Measurements from ENCODE around the gene SRA1. TPM values are rescaled to one million over a fixed set of nuclear protein-coding genes. Genes with fewer than 3 reads are reported as not detected.

SRA1 gene
- total RNA-seq, 4 donors from 2014 or later = 22.7 to 43.7 (median 35.7) TPM

- DNase-seq = no peak
- Histone ChIP-seq H3K36me3 (no peaks in the 10 kb centered on the region), H3K9me3 (no peaks in the 10 kb centered on the region), H3K4me3 (replicated peaks in 1 of 3) (no peak overlapping the region), H3K27ac (no peak overlapping the region), H3K27me3 (no peaks in the 10 kb centered on the region), H3K4me1 (peaks cover under 1 to 2% of the 10 kb centered on the region in 2 donors)
- WGBS, 2 donors = 83 to 87% methylated on average over 4 of the region's 4 CpGs
- TF ChIP-seq, protein P1, sequence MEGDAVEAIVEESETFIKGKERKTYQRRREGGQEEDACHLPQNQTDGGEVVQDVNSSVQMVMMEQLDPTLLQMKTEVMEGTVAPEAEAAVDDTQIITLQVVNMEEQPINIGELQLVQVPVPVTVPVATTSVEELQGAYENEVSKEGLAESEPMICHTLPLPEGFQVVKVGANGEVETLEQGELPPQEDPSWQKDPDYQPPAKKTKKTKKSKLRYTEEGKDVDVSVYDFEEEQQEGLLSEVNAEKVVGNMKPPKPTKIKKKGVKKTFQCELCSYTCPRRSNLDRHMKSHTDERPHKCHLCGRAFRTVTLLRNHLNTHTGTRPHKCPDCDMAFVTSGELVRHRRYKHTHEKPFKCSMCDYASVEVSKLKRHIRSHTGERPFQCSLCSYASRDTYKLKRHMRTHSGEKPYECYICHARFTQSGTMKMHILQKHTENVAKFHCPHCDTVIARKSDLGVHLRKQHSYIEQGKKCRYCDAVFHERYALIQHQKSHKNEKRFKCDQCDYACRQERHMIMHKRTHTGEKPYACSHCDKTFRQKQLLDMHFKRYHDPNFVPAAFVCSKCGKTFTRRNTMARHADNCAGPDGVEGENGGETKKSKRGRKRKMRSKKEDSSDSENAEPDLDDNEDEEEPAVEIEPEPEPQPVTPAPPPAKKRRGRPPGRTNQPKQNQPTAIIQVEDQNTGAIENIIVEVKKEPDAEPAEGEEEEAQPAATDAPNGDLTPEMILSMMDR (IDR thresholded peaks at IDR 0.05) = no peak
- TF ChIP-seq POLR2A (IDR thresholded peaks at IDR 0.05) = no peak
- intact Hi-C loops (cut with DNase I) = no loop called here
Observed at GRCh38 chr5:140602147-140602546, 44.9 kb upstream of the SRA1 start.

DNA sequence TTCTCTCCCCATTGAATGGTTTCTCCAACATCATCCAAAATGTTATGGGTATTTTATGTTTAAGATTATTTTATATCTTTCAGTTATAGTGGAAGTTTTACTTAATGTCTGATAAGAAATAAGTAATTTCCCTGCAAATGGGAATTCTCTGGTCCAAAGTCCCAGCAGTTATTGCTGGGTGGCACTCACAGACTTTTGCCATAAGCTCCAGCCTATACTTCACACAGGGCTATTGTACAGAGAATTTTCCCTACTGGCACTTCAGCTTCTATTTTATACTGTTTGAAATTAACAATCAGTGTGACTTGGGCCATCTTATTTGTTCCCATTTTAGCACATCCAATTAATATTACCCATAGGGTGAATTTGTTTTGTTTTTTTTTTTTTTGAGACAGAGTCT, 42.8 kb upstream of the SRA1 start:
- TF ChIP-seq, protein P1 (IDR thresholded peaks at IDR 0.05) = no peak
- TF ChIP-seq POLR2A (IDR thresholded peaks at IDR 0.05) = no peak
- peaks cover 20 to 21% of the 10 kb centered on the region in 2 donors for H3K4me1 ChIP-seq
- DNase-seq = no peak
- H3K4me3 ChIP-seq (replicated peaks in 1 of 3) = no peak overlapping the region
- H3K27ac ChIP-seq = no peak overlapping the region
- H3K27me3 ChIP-seq = no peaks in the 10 kb centered on the region
- no peaks in the 10 kb centered on the region for H3K36me3 ChIP-seq
- no peaks in the 10 kb centered on the region for H3K9me3 ChIP-seq
- intact Hi-C loops (cut with DNase I) = no loop called here

GRCh38 chr5:140598836-140599235, 41.6 kb upstream of the SRA1 start:
- DNase-seq = no peak
- intact Hi-C loops (cut with DNase I) = no loop called here
- Histone ChIP-seq H3K27ac (no peak overlapping the region), H3K36me3 (no peaks in the 10 kb centered on the region), H3K27me3 (no peaks in the 10 kb centered on the region), H3K4me1 (peaks cover 21 to 26% of the 10 kb centered on the region in 2 donors), H3K9me3 (no peaks in the 10 kb centered on the region), H3K4me3 (replicated peaks in 1 of 3) (no peak overlapping the region)
- 65 to 81% methylated on average over 2 of the region's 2 CpGs for WGBS, 2 donors
- TF ChIP-seq, protein P1 (IDR thresholded peaks at IDR 0.05) = no peak
- no peak for TF ChIP-seq POLR2A (IDR thresholded peaks at IDR 0.05)

DNA sequence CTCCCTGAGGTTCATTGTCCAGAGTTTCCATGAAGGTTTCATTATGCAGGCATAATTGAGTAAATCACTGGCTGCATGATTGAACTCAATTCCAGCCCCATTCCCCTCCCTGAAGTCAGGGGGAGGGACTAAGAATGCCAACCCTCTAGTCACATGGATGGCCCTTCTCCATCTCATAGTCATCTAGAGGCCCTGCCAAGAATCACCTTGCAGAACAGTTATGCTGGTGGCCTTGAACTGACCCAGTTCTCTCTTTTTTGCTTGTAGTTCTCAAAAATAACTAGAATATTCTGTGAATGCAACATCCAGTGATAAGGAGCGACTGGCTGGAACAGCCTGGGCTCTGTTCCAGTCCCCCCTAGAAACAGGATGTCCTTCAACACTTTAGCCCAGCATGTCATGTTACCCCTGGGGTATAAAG, 39.1 kb upstream of the SRA1 start:
- Histone ChIP-seq H3K27me3 (no peaks in the 10 kb centered on the region), H3K9me3 (no peaks in the 10 kb centered on the region), H3K36me3 (no peaks in the 10 kb centered on the region), H3K4me1 (peaks cover 21 to 28% of the 10 kb centered on the region in 2 donors), H3K27ac (peak overlapping the region; percentile 80 to 90 (median 85)), H3K4me3 (replicated peaks in 1 of 3) (no peak overlapping the region)
- intact Hi-C loops (cut with DNase I) = no loop called here
- DNase-seq = peak; percentile 77 to 84
- WGBS, 2 donors = 6 to 60% methylated on average over 1 of the region's 1 CpG
- peak in 1 of 2 donors; percentile 60 for TF ChIP-seq POLR2A (IDR thresholded peaks at IDR 0.05)
- TF ChIP-seq, protein P1 (IDR thresholded peaks at IDR 0.05) = no peak

DNA sequence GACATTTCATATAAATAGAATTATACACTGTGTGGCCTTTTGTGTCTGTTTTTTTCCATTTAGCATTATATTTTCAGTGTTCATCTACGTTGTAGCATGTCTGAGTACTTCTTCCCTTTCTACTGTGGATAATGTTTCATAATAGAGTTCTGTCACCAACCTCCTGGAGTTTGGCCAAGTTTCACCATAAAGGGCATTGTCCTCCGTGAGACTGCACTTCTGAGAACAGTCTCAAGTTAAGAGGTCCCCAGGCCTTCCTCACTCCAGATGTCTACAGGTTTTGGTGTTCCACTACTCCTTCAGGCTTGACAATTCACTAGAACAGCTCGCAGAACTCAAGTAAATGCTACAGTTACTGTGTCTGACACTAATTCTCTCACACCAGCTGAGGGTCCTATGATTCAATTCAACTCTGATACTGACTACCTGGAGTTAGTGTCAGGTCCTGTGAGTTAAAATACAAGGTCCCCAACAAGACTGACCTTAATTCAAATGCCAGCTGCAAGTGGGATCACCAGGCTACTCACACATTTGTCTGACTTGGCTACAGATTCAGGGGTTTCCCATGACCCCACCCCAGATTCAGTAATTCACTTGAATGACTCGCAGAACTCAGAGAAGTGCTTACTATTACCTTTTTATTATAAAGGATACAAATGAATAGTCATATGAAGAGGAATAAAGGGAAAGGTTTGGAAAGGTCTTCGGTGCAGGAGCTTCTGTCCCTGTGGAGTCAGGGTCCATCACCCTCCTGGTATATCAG, 38.4 kb upstream of the SRA1 start:
- peak overlapping the region; percentile 80 to 90 (median 85) for H3K27ac ChIP-seq

More for the DNA sequence above, 38.4 kb upstream of the SRA1 start:
- intact Hi-C loops (cut with DNase I) = no loop called here
- no peak overlapping the region for H3K4me3 ChIP-seq (replicated peaks in 1 of 3)
- H3K9me3 ChIP-seq = no peaks in the 10 kb centered on the region
- no peaks in the 10 kb centered on the region for H3K36me3 ChIP-seq
- WGBS, 2 donors = 46 to 51% methylated on average over 5 of the region's 5 CpGs
- DNase-seq = peak; percentile 65 to 69
- H3K4me1 ChIP-seq = peaks cover 21 to 28% of the 10 kb centered on the region in 2 donors
- no peaks in the 10 kb centered on the region for H3K27me3 ChIP-seq
- no peak for TF ChIP-seq POLR2A (IDR thresholded peaks at IDR 0.05)
- TF ChIP-seq, protein P1 (IDR thresholded peaks at IDR 0.05) = no peak
